ENCODE data around the gene RGS14.
"Not testable (repeated sequence)": the region's sequence is repeated elsewhere in the genome, so short reads cannot be mapped to it uniquely, and the experiment has no call there.

RGS14 gene

GRCh38 chr5:177409043-177409801, 51.5 kb downstream of the RGS14 start, which contains the start of gene F12:
Gene F12 (minus strand): TSS chr5:177409564. CDS start chr5:177409527, 37 bp downstream.
- no peak for DNase-seq

- no peak for DNase-seq
Observed at GRCh38 chr5:177410575-177410974, 52.9 kb downstream of the RGS14 start.

- DNase-seq: no peak
Observed at GRCh38 chr5:177412603-177413233, 55.0 kb downstream of the RGS14 start.

DNA sequence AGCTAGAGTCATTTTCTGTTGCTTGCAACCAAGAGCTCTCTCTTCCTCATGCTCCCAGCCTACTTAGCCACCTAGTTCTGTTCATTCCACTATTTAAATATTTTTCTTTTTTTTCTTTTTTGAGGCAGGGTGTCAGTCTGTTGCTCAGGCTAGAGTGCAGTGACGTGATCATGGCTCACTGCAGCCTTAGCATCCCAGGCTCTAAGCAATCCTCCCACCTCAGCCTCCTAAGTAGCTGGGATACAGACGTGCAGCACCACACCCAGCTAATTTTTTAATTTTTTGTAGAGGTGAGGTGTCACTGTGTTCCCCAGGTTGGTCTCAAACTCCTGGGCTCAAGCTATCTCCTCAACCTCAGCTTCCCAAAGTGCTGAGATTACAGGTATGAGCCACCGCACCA, 56.8 kb downstream of the RGS14 start:
- no peak for DNase-seq

- DNase-seq: not testable (repeated sequence)
Observed at GRCh38 chr5:177417081-177417480, 59.4 kb downstream of the RGS14 start.

GRCh38 chr5:177419046-177419445, 61.3 kb downstream of the RGS14 start:
- DNase-seq: no peak

- DNase-seq: not testable (repeated sequence)
Observed at GRCh38 chr5:177420472-177420871, 62.7 kb downstream of the RGS14 start.

DNA sequence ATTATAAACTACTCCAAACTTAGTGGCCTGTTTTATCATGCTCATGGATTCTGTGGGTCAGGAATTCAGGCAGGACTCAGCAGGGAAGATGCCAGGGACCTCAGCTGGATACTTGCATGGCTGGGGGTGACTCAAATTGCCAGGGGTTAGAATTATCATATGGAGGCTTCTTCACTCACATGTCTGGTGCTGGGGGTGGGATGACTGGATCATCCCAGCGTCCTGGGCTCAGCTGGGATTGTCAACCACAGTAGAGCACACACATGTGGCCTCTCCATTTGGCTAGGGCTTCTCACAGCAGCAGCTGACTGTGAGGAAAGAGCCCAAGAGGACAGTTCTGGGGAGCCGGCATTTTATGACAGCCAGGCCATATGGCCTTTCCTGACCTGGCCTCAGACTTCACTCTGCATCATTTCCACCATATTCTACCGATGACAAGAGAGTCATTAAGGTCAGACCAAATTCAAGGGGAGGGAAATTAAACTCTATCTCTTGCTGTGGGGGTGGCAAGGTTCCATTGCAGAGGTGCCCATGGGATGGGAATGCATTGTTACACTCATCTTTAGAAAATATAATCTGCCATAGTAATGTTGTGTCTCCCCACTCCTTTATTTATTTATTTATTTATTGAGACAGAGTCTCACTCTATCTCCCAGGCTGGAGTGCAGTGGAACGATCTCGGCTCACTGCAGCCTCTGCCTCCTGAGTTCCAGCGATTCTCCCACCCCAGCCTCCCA, 63.5 kb downstream of the RGS14 start:
- DNase-seq: no peak
